CD4-positive, CD25-positive, alpha-beta regulatory T cell (primary cell): Measurements from ENCODE around the gene DDX39A. TPM values are rescaled to one million over a fixed set of nuclear protein-coding genes. Genes with fewer than 3 reads are reported as not detected.

Experiments used
- ATAC-seq, 2 donors: fragments of 150-1000 bp; cut with Tn5 transposase; one replicate each; pipeline ENCODE4 v1.10.0; 2021; ENCODE audit warnings: low read depth in 2 of 2, moderate number of reproducible peaks in 2 of 2, moderate library complexity in 1 of 2
- DNase-seq, 3 donors: peaks; one replicate each; pipeline versions ENCODE4 v3.0.0 to v3.0.0-alpha.2; 2012 to 2022; ENCODE audit warnings: mixed read lengths in 1 of 3
- H3K27ac ChIP-seq: one replicate; pipeline ENCODE4 v1.7.0; 2013; ENCODE audit warnings: mild to moderate bottlenecking, low read length; ENCODE audit not compliant: insufficient read depth, poor library complexity, severe bottlenecking
- H3K27me3 ChIP-seq: one replicate; pipeline ENCODE4 v1.7.0; 2013; ENCODE audit warnings: low read length; ENCODE audit not compliant: control insufficient read depth, insufficient read depth
- H3K36me3 ChIP-seq: one replicate; pipeline ENCODE4 v1.7.0; 2013; ENCODE audit warnings: mild to moderate bottlenecking, low read length, moderate library complexity; ENCODE audit not compliant: control insufficient read depth, insufficient read depth
- H3K4me1 ChIP-seq: 2 replicates; pipeline ENCODE4 v1.7.0; 2013; ENCODE audit warnings: mild to moderate bottlenecking, low read length; ENCODE audit not compliant: insufficient read depth, control insufficient read depth, poor library complexity, severe bottlenecking
- H3K4me3 ChIP-seq: one replicate; pipeline ENCODE4 v1.7.0; 2013; ENCODE audit warnings: low read depth, mild to moderate bottlenecking, low read length, moderate library complexity
- H3K9me3 ChIP-seq, 2 experiments: 1 replicate in 1 of 2; 2 replicates in 1 of 2; pipeline ENCODE4 v1.7.0; 2013; ENCODE audit warnings: low read length in 2 of 2, mild to moderate bottlenecking in 1 of 2, moderate library complexity in 1 of 2; ENCODE audit not compliant: control insufficient read depth in 2 of 2
- H3K27ac Mint-ChIP-seq, 3 donors: one replicate each; pipeline ENCODE4 v1.8.0; 2020 to 2022; ENCODE audit warnings: mild to moderate bottlenecking in 3 of 3, mixed read lengths in 3 of 3, moderate library complexity in 2 of 3
- H3K27me3 Mint-ChIP-seq: one replicate; pipeline ENCODE4 v1.8.0; 2022; ENCODE audit warnings: mild to moderate bottlenecking, mixed read lengths
- H3K36me3 Mint-ChIP-seq: one replicate; pipeline ENCODE4 v1.8.0; 2020; ENCODE audit warnings: mixed read lengths
- H3K4me1 Mint-ChIP-seq, 4 donors: one replicate each; pipeline ENCODE4 v1.8.0; 2020 to 2022; ENCODE audit warnings: mixed read lengths in 4 of 4, mild to moderate bottlenecking in 1 of 4
- H3K4me3 Mint-ChIP-seq, 4 donors: one replicate each; pipeline ENCODE4 v1.8.0; 2020 to 2022; ENCODE audit warnings: mild to moderate bottlenecking in 4 of 4, mixed read lengths in 4 of 4, moderate library complexity in 3 of 4
- H3K9me3 Mint-ChIP-seq, 7 donors: one replicate each; pipeline ENCODE4 v1.8.0; 2020 to 2022; ENCODE audit warnings: mixed read lengths in 7 of 7, mild to moderate bottlenecking in 3 of 7, moderate library complexity in 2 of 7
- polyA plus RNA-seq, 4 donors: library from polyadenylated mRNA; unstranded; fragments of 300-500 nt; fragmentation: Illumina TruSeq; gene quantifications; one replicate each; pipeline ENCODE4 v1.2.3, GENCODE V29; 2021
- total RNA-seq: library from RNA; stranded (reverse); gene quantifications from one replicate; pipeline ENCODE4 v1.2.3, GENCODE V29; 2022

DDX39A gene
- total and polyA plus RNA-seq, 5 donors from 2014 or later = 110 to 232 (median 130) TPM

DNA sequence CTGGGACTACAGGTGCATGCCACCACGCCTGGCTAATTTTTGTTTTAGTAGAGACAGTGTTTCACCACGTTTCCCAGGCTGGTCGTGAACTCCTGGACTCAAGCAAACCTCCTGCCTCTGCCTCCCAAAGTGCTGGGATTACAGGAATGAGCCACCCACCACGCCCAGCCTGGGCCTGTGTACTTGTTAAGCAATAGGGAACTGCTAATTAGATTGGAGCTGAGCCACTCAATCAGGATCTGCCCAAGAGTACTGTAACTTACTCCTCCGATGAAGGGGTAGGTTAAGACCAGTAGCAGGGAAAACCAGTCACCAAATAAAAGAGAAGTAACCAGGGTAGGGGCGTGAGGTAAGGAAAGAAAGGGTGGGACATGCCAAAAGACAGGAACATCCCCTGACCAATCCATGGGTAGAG is 2.3 kb downstream of the DDX39A start:
- DNase-seq (no peak), ATAC-seq (no peak)
- H3K36me3 Mint-ChIP-seq = peaks cover 19% of the 10 kb centered on the region
- peaks cover 9 to 69% (median 42%) of the 10 kb centered on the region in 4 donors for H3K4me1 Mint-ChIP-seq
- peaks cover 0 to 1% (median 0%) of the 10 kb centered on the region in 7 donors for H3K9me3 Mint-ChIP-seq
- peaks cover 13% of the 10 kb centered on the region for H3K27me3 Mint-ChIP-seq
- Histone ChIP-seq H3K9me3 (no peaks in the 10 kb centered on the region), H3K27ac (peak overlapping the region; percentile 96), H3K4me1 (peaks cover 62% of the 10 kb centered on the region), H3K27me3 (no peaks in the 10 kb centered on the region), H3K36me3 (peaks cover 18% of the 10 kb centered on the region), H3K4me3 (peak overlapping the region; percentile 81)
- peak overlapping the region; percentile 93 to 99 (median 94) for H3K4me3 Mint-ChIP-seq
- peak overlapping the region; percentile 80 to 92 (median 91) for H3K27ac Mint-ChIP-seq

DNA sequence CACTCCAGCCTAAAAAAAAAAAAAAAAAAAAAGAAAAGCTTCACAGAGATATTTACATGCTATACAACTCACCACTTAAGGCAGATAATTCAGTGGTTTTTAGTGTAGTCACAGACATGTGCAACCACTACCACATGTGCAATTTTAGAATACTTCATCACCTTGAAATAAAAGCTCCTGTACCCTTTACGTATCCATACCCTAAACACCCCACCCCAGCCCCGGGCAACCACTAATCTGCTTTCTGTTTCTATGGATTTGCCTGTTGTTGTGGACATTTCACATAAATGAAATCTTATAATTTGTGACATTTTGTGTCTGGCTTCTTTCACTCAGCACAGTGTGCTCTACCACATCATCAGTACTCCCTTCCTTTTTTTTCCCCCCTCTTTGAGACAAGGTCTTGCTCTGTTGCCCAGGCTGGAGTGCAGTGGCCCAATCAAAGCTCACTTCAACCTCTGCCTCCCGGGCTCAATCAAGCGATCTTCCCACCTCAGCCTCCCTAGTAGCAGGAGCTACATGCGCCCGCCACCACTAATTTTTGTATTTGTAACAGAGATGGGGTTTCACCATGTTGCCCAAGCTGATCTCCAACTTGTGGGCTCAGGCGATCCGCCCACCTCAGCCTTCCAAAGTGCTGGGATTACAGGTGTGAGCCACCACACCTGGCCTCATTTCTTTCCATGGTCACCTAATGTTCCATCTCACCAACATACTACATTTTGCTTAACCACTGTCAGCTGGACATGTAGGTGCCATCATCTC is 4.0 kb downstream of the DDX39A start:
- H3K4me3 Mint-ChIP-seq = peak overlapping the region; percentile 45 to 93 (median 70)
- H3K36me3 Mint-ChIP-seq = peaks cover 26% of the 10 kb centered on the region
- peaks cover 9 to 78% (median 43%) of the 10 kb centered on the region in 4 donors for H3K4me1 Mint-ChIP-seq
- H3K27ac Mint-ChIP-seq = peak overlapping the region; percentile 74 to 89 (median 80)
- H3K27ac ChIP-seq = peak overlapping the region; percentile 51
- no peak for DNase-seq
- no peak overlapping the region for H3K4me3 ChIP-seq
- H3K27me3 ChIP-seq = no peaks in the 10 kb centered on the region
- peaks cover 35% of the 10 kb centered on the region for H3K36me3 ChIP-seq
- no peak for ATAC-seq
- H3K9me3 Mint-ChIP-seq = peaks cover 0 to 3% (median 0%) of the 10 kb centered on the region in 7 donors
- H3K27me3 Mint-ChIP-seq = peaks cover 13% of the 10 kb centered on the region
- no peaks in the 10 kb centered on the region for H3K9me3 ChIP-seq
- peaks cover 73% of the 10 kb centered on the region for H3K4me1 ChIP-seq

DNA sequence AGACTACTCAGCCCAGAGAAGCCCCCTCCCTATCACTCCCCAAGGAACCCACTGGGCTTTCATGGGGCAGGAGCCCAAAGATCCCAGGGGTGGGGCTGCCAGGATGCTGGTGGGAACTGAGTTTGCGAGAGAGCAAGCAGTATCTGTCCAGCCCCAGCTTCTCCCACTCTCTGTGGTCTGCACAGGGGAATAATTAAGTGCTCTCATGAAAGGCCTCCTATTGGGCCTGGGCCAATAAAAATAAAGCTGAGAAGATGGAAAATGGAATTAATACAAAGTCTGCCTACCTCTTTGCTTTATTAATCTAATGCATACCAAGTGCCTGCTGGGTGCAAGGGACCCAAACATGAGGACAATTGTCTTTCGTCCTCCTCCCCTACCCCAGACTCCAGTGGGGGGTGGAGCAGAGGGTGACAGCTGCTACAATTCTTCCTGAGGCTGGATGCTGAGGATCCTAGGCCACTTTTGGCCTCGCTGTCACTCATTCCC is 5.4 kb downstream of the DDX39A start:
- H3K4me3 Mint-ChIP-seq = peak overlapping the region in 3 of 4 donors; percentile 20 to 87 (median 64)
- peaks cover 9 to 74% (median 36%) of the 10 kb centered on the region in 4 donors for H3K4me1 Mint-ChIP-seq
- ATAC-seq (no peak), DNase-seq (no peak)
- Histone ChIP-seq H3K9me3 (no peaks in the 10 kb centered on the region), H3K36me3 (peaks cover 48% of the 10 kb centered on the region), H3K27ac (peak overlapping the region; percentile 33), H3K4me3 (no peak overlapping the region), H3K27me3 (no peaks in the 10 kb centered on the region), H3K4me1 (peaks cover 77% of the 10 kb centered on the region)
- H3K27ac Mint-ChIP-seq = no peak overlapping the region
- H3K36me3 Mint-ChIP-seq = peaks cover 33% of the 10 kb centered on the region
- H3K27me3 Mint-ChIP-seq = peaks cover 7% of the 10 kb centered on the region
- peaks cover 0 to 2% (median 0%) of the 10 kb centered on the region in 7 donors for H3K9me3 Mint-ChIP-seq

DNA sequence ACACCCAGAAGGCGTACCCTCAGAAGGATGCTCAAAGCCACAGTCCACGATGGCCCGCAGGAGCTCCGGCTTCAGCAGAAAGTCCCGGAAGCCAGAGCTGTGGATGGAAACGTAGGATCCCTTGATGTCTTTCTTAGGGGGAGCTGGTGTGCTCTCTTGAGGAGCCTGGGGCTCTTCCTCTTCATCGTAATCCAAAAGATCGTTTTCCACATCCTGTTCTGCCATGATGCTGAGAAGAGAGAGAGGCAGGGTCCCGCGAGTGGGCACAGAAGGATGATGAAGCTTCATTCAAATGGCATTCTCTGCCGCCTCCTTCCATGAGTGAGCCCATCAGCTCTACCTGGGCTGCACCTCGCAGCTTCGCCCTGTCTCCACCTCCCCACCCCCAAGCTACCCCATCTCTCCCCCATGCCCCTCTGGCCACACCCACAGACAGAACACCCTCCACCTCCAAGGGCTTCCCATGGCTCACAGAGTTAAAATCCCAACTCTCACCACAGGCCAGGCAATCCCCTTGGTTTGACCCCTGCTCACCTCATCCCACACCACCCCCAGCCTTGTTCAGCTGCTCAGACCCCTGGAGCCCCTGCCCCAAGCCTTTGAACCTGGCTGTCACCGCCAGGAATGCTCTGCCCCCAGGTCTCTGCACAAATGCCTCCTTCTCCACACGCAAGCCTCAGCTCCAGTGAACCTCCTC is 6.0 kb downstream of the DDX39A start:
- Mint-ChIP-seq H3K27me3 (peaks cover 5% of the 10 kb centered on the region), H3K9me3 (peaks cover 0 to 2% (median 0%) of the 10 kb centered on the region in 7 donors), H3K4me3 (peak overlapping the region in 3 of 4 donors; percentile 20 to 87 (median 64)), H3K4me1 (peaks cover 9 to 78% (median 35%) of the 10 kb centered on the region in 4 donors), H3K36me3 (peaks cover 37% of the 10 kb centered on the region), H3K27ac (peak overlapping the region in 1 of 3 donors; percentile 78)
- ATAC-seq (no peak), DNase-seq (no peak)
- Histone ChIP-seq H3K27ac (peak overlapping the region; percentile 33), H3K9me3 (no peaks in the 10 kb centered on the region), H3K27me3 (no peaks in the 10 kb centered on the region), H3K4me1 (peaks cover 71% of the 10 kb centered on the region), H3K4me3 (no peak overlapping the region), H3K36me3 (peaks cover 54% of the 10 kb centered on the region)

DNA sequence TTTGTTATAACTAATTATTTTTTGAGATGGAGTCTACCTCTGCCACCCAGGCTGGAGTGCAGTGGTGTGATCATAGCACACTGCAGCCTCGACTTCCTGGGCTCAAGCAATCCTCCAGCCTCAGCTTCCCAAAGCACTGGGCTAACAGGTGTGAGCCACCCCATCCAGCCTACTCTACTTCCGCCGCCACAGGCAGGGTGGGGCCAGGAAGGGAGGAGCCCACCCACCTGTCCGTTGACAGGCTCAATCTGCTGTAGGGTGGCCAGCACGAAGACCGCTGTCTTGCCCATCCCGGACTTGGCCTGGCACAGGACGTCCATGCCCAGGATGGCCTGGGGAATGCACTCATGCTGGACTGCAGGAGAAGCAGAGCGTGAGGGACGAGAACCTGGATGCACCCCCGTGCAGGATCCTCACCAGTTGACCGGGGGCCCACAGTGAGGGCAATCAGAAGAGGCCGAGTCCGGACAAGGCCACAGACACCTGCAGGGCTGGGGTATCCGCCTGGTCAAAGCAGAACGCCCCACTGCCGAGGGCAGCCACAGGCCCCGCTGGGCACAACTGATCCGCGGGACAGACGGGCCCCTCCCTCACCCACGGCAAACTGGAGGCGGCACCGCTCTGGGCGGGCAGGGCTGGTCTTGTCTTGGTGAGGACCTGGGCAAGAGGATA is 6.7 kb downstream of the DDX39A start:
- ATAC-seq (no peak), DNase-seq (no peak)
- Histone ChIP-seq H3K4me1 (peaks cover 67% of the 10 kb centered on the region), H3K27ac (peak overlapping the region; percentile 33), H3K36me3 (peaks cover 61% of the 10 kb centered on the region), H3K27me3 (no peaks in the 10 kb centered on the region), H3K9me3 (no peaks in the 10 kb centered on the region), H3K4me3 (no peak overlapping the region)
- Mint-ChIP-seq H3K9me3 (peaks cover 0 to 2% (median 0%) of the 10 kb centered on the region in 7 donors), H3K36me3 (peaks cover 37% of the 10 kb centered on the region), H3K27ac (no peak overlapping the region), H3K4me3 (no peak overlapping the region), H3K4me1 (peaks cover 4 to 71% (median 33%) of the 10 kb centered on the region in 4 donors), H3K27me3 (no peaks in the 10 kb centered on the region)

DNA sequence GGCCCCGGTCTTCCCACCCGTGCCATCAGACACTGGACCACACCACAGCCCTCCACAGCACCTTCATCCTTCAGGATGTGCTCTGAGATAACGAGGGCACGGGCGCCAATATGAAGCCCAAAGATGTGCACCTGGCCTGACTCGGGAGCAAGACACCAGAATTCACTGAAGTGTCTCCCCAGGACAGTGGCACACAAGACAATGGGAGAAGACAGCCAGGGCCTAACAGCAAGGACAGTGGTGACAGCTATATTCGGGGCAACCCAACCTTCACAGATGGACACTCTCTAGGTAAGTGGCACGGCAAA is 7.2 kb downstream of the DDX39A start:
- Histone ChIP-seq H3K4me3 (no peak overlapping the region), H3K9me3 (no peaks in the 10 kb centered on the region), H3K4me1 (peaks cover 61% of the 10 kb centered on the region), H3K27ac (peak overlapping the region; percentile 33), H3K27me3 (no peaks in the 10 kb centered on the region), H3K36me3 (peaks cover 66% of the 10 kb centered on the region)
- H3K9me3 Mint-ChIP-seq = peaks cover 0 to 2% (median 0%) of the 10 kb centered on the region in 7 donors
- H3K27me3 Mint-ChIP-seq = no peaks in the 10 kb centered on the region
- no peak for ATAC-seq
- H3K4me1 Mint-ChIP-seq = peaks cover 4 to 67% (median 30%) of the 10 kb centered on the region in 4 donors
- peaks cover 37% of the 10 kb centered on the region for H3K36me3 Mint-ChIP-seq
- DNase-seq = no peak
- peak overlapping the region in 1 of 4 donors; percentile 30 for H3K4me3 Mint-ChIP-seq
- peak overlapping the region in 2 of 3 donors; percentile 59 to 67 for H3K27ac Mint-ChIP-seq

DNA sequence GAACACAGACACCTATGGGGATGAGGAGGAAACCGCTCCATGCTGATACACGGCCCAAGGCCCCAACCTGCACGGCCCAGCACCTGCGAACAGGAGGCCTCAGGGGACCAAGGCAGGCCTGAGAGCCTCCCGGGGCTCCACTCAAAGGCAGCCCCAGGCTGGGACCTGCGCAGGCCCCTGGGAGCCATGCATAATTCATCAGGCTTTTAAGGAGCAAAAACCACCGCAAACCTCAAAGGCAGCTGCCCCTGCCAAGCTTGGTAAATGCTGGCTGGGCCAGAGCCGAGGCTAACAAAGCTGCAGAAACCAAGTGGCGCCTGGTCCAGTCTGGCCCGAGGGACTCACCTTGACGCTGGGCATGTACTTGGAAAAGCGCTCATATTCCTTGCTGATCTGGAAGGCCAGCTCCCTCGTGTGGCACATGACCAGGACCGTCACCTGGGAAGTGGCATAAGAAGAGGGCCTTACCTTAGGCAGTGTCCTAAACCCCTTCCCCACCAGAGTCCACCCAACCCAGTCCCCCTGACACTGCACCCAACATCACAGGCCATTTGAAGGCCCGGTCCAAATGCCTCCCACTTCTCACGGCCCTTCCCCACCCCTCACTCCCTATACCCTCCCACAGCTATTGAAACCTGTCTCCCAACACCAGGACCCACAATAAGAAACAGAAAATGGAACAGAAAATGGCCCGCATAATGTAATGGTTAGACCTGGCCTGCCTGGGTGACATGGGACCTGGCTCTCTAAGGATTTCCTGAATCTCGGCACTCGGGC is 7.8 kb downstream of the DDX39A start:
- no peaks in the 10 kb centered on the region for H3K27me3 ChIP-seq
- Mint-ChIP-seq H3K36me3 (peaks cover 37% of the 10 kb centered on the region), H3K9me3 (peaks cover 0 to 2% (median 0%) of the 10 kb centered on the region in 7 donors), H3K27ac (peak overlapping the region; percentile 59 to 95 (median 67)), H3K27me3 (no peaks in the 10 kb centered on the region), H3K4me3 (peak overlapping the region in 2 of 4 donors; percentile 30 to 62), H3K4me1 (peaks cover 3 to 65% (median 27%) of the 10 kb centered on the region in 4 donors)
- DNase-seq (no peak), ATAC-seq (no peak)
- H3K36me3 ChIP-seq = peaks cover 72% of the 10 kb centered on the region
- H3K9me3 ChIP-seq = no peaks in the 10 kb centered on the region
- peak overlapping the region; percentile 33 for H3K27ac ChIP-seq
- H3K4me1 ChIP-seq = peaks cover 56% of the 10 kb centered on the region
- H3K4me3 ChIP-seq = no peak overlapping the region
